ENCODE measurements around the gene TPRN.

TPRN gene

GRCh38 chr9:137188086-137188489 is 12.5 kb downstream of the TPRN start:
- no peak for DNase-seq

- DNase-seq = no peak
Measured at GRCh38 chr9:137187386-137187785, 13.2 kb downstream of the TPRN start.

DNA sequence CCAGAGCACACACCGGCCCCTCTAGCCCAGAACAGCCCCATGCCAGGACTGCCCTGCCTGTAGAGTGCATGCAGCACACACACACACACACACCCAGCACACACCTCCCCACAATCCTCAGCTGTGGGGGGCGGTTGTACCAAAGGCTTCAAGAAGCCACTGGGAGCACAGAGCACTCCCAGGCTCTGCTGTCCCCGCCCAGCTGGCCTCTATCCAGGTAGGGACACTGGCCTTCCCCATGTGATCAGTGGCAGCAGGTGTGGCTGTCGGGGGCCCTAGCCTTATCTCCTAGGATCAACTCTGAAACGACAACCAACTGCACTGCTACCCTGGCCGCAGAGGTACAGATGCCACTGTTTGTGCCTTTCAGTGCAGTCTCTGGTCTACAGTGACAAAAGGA is 14.2 kb downstream of the TPRN start:
- no peak for DNase-seq

DNA sequence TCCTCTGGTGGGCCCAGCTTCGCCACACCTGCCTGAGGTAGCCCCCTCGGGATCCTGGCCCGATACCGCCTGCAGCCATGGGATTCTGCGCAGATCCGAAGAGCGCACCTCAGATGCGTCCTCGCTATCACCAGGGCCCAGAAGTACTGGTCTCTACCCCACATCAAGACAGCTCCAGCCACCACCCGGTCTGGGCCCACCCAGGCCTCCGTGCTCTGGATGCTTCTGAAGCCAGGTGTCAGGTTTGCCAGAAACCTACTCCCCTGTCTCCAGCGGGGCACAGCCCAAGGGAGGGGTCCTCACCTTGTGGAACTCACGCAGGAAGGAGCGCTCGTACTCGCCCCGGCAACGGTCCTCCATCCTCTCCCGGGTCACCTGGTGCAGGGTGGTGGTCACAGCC is 14.6 kb downstream of the TPRN start:
- no peak for DNase-seq

GRCh38 chr9:137184881-137185660 is 15.5 kb downstream of the TPRN start:
- no peak for DNase-seq

DNA sequence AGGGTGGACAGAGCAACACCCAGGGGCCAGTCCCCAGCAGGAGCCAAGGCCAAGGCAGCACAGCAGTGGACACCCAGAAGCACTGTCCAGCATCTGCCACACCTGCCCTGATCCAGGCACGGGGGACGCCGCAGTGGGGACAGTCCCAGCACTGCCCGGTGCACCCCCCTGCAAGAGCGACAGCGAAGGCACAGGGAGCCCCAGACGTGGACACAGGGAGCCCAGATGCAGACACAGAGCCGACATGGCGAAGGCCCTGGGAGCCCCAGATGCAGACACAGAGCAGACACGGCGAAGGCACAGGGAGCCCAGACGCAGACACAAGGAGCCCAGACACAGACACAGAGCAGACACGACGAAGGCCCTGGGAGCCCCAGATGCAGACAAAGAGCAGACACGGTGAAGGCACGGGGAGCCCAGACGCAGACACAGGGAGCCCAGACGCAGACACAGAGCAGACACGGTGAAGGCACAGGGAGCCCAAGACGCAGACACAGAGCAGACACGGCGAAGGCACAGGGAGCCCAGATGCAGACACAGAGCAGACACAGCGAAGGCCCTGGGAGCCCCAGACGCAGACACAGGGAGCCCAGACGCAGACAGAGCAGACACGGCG is 16.5 kb downstream of the TPRN start:
- no peak for DNase-seq

DNA sequence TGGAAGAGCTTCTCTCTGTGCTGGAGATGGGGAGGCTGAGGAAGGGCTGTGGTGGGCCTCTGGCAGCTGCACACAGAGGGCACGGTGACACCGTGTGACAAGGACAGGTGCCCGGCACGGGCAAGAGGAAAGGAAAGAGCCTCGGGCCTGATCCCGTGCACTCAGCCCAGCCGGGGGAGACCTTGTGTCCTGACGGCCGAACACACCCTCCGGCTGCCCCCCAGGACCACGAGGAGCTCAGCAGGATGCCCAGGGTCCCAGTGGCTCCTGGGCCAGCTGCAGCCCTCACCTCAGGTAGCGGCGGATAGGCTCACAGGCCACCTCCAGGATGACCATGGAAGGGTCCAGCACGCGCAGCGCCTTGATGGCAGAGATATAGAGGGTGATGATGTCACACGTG is 17.7 kb downstream of the TPRN start:
- DNase-seq = no peak

GRCh38 chr9:137181680-137182079 is 18.9 kb downstream of the TPRN start:
- no peak for DNase-seq

- no peak for DNase-seq
Measured at GRCh38 chr9:137180491-137180890, 20.1 kb downstream of the TPRN start.

- DNase-seq = no peak
Measured at GRCh38 chr9:137179761-137180160, 20.8 kb downstream of the TPRN start.

DNA sequence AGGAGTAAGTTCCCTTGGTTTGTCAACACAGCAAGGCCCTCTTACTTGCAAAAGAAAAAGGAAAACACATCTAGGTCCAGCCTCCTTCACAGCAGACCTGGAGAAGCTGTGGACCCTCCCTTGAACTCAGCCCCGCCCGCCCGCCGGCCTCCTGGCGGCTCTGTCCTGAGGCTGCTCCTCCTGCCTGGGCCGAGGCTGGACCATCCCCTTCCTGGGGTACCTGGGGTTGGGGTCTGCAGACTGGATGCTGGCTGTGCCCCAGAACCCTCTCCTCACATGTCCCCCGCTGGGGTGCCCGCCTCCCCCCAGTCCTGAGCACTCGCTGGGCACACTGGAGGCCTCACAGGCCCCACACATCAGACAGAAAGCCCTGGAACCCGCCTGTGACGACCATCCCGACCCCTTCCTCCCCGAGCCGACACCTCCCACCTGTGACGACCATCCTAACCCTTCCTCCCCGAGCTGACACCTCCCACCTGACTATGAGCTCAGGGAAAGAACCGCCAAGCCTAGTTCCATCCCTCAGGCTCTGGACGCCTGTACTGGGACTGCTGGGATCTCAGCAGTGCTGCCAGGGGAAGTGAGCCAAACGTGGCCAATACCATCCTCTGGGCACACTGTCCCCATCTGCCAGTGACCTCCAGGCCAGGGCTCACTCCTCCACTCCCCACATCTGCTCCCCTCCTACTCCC is 21.5 kb downstream of the TPRN start:
- DNase-seq = no peak

GRCh38 chr9:137178201-137178938 is 22.2 kb downstream of the TPRN start:
- no peak for DNase-seq

GRCh38 chr9:137176302-137177182 is 24.0 kb downstream of the TPRN start:
- DNase-seq = no peak

GRCh38 chr9:137175345-137175961 is 25.1 kb downstream of the TPRN start:
- DNase-seq = no peak

GRCh38 chr9:137174722-137175293 is 25.7 kb downstream of the TPRN start:
- DNase-seq = no peak

DNA sequence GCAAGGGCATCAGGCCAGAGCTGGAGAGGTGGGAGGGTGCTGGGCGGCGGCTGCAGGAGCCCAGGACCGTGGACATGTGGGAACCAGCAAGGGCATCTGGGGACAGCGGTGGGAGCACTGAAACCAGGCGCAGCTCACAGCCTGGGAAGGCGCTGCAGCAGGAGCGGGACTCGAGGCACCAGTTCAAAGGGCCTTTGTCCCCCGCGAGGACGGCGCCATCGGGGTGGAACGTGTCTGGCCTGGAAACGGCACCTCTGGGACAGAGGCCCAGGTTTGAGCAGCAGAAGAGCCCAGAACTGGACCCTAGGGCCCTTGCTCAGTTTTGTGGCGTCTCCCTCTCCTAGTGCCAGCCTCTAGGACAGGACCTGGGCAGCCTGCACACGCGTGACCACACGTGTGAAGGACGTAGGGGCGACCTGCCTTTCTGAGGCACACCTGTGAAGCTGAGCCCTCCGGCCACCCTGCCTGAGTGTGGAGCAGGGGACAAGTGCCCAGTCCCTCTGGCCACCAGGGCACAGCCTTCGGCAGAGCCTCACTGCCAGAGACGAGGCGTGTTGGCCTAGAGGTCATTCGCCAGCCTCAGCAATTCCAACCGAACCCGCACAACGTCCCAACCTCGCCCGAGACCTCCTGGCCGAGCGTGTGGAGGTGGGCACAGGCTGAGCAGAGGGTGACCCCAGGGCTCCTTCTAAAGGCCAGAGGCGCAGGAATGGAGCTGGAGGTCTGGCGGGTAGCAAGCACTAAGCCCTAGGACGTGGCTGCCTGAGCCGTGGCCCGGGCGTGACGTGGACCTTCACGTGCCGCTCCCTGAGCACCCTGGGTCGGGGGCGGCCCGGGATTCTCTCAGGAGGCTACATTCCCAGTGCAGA is 26.5 kb downstream of the TPRN start:
- DNase-seq = no peak

DNA sequence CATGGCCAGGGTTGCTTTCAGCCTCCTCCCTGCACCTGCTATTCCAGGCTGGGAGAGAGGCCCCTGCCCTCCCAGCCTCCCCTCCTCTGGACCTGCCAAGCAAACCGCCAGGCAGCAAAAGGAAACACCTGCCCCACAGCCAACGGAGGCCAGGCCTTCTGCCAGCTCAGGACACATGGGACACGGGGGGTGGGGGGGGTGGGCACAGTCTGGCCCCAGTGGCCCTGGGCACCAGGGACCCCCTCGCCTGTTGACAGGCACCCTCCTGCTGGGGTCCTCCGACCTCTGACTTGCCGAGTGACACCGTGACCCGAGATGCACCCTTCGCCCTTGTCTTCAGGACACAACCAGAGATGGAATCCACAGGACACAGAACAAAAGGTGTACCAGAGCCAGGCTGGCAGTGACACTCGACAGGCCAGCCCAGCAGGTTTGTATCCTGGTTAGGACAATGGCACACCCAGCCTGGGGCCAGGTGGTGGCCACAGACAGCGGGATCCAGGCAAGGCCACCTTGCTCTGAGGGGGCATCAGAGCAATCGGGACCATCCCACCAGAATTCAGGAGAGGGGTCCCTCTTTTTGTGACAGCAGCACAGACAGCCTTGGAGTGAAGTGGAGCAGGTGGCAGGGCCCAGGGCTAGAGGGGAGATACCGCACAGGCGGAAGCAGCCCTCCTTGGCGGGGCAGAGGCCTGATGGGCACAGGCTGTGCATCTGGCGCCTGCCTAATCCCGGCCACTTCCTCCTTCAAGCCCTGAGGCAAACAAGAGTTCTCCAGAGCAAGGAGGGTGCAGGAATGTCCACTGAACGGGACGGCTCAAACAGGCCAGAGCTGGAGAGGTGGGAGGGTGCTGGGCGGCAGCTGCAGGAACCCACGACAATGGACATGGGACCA is 27.4 kb downstream of the TPRN start:
- DNase-seq = no peak

DNA sequence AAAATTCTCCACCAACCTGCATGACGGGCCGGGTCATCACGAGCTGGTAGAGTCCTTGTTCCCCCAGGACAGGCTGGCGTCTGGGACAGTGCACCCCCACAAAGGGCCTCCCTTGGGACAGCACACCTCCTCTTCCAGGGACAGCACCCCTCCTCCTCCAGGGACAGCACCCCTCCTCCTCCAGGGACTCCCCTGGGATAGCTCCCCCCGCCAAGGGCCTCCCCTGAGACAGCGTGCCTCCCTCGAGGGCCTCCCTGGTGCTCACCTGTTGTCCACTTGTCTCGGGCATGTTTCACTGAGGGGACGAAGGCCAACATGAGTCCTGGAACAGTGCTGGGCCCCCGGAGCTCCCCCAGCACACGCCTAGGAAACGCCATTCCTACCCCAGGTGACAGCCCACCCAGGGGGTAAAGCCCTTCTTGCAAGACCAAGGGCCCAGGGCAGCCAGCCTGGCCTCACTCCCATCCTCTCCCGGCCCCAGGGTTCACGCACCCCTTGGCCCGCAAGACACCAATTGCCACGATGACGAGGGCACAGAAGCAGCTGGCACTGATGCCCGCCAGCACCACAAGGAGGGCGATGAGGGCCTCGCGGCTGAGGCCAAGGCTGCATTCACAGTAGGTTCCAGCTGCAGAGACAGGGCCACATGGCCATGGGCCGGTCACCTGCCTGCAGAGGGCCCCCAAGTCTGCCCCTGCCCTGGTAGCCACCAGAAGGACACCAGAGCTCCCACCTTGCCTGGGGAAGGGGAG is 29.2 kb downstream of the TPRN start:
- DNase-seq = no peak

Data from NCI-H226 (cell line).